GM19463 (cell line): Measurements from ENCODE around the gene UBA5.
A peak's percentile ranks its signal among the peaks of the same experiment; 100 is the strongest.
"Not testable (repeated sequence)": the region's sequence is repeated elsewhere in the genome, so short reads cannot be mapped to it uniquely, and the experiment has no call there.

Experiments
- ATAC-seq: cut with Tn5 transposase; IDR thresholded peaks from one replicate; pipeline ENCODE4 v1.9.1; 2021; ENCODE audit warnings: mild to moderate bottlenecking, moderate library complexity; ENCODE audit not compliant: unreplicated experiment

UBA5 gene

GRCh38 chr3:132660052-132660810 lies at the start of gene UBA5:
Gene UBA5 (plus strand): TSS chr3:132660329. CDS start chr3:132660538, 209 bp downstream.
- peak; percentile 62 for ATAC-seq

GRCh38 chr3:132615301-132615700 lies 44.8 kb upstream of the UBA5 start:
- ATAC-seq, result not testable (repeated sequence)

- ATAC-seq, result no peak
Measured at GRCh38 chr3:132615881-132616280, 44.2 kb upstream of the UBA5 start.

GRCh38 chr3:132616780-132617179 lies 43.3 kb upstream of the UBA5 start:
- no peak for ATAC-seq

GRCh38 chr3:132622148-132622547 lies 38.0 kb upstream of the UBA5 start:
- no peak for ATAC-seq

- ATAC-seq, result no peak
Measured at GRCh38 chr3:132622761-132623160, 37.4 kb upstream of the UBA5 start.

GRCh38 chr3:132623646-132624045 lies 36.5 kb upstream of the UBA5 start:
- ATAC-seq, result no peak

- no peak for ATAC-seq
Measured at GRCh38 chr3:132624790-132625189, 35.3 kb upstream of the UBA5 start.

- ATAC-seq, result peak; percentile 88
Measured at GRCh38 chr3:132625613-132626012, 34.5 kb upstream of the UBA5 start.

- ATAC-seq, result no peak
Measured at GRCh38 chr3:132626955-132627354, 33.2 kb upstream of the UBA5 start.

- no peak for ATAC-seq
Measured at GRCh38 chr3:132628157-132628556, 32.0 kb upstream of the UBA5 start.

- ATAC-seq, result no peak
Measured at GRCh38 chr3:132629928-132630327, 30.2 kb upstream of the UBA5 start.

- ATAC-seq, result no peak
Measured at GRCh38 chr3:132630612-132631011, 29.5 kb upstream of the UBA5 start.

GRCh38 chr3:132635052-132635451 lies 25.1 kb upstream of the UBA5 start:
- no peak for ATAC-seq

GRCh38 chr3:132637590-132637989 lies 22.5 kb upstream of the UBA5 start:
- ATAC-seq, result no peak

- no peak for ATAC-seq
Measured at GRCh38 chr3:132638706-132639105, 21.4 kb upstream of the UBA5 start.

GRCh38 chr3:132641427-132641826 lies 18.7 kb upstream of the UBA5 start:
- not testable (repeated sequence) for ATAC-seq

GRCh38 chr3:132641837-132642538 lies 18.1 kb upstream of the UBA5 start:
- ATAC-seq, result no peak

GRCh38 chr3:132642539-132642847 lies 17.6 kb upstream of the UBA5 start:
- ATAC-seq, result no peak

GRCh38 chr3:132643366-132643765 lies 16.8 kb upstream of the UBA5 start:
- no peak for ATAC-seq

GRCh38 chr3:132645058-132645457 lies 15.1 kb upstream of the UBA5 start:
- no peak for ATAC-seq

- ATAC-seq, result peak; percentile 62
Measured at GRCh38 chr3:132650153-132650552, 10.0 kb upstream of the UBA5 start.
